ENCODE measurements around the gene ABCB11. TPM values are rescaled to one million over a fixed set of nuclear protein-coding genes. Genes with fewer than 3 reads are reported as not detected.

Gene ABCB11
- polyA plus RNA-seq, 3 donors, result not detected

DNA sequence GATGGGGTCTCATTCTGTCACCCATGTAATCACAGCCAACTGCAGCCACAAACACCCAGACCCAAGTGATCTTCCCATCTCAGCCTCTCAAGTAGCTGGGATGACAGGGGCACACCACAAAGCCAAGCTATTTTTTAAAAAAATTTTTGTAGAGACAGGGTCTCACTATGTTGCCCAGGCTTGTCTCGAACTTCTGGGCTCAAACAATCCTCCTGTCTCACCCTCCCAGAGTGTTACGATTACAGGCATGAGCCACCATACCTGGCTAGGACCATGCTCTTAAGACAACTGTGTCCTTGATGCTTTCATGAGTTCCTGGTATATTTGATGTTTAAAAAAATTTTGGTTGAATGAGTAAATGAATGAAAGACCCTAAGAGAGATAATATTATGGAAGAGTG lies 19.4 kb downstream of the ABCB11 start:
- Mint-ChIP-seq H3K4me1 (peaks cover 33% of the 10 kb centered on the region), H3K27ac (no peak overlapping the region), H3K4me3 (no peak overlapping the region), H3K9me3 (peaks cover 0 to 4% (median 1%) of the 10 kb centered on the region in 7 donors), H3K27me3 (ENCODE audit: low read depth in 3 of 3) (peaks cover 0 to 10% (median 9%) of the 10 kb centered on the region in 3 donors), H3K36me3 (no peaks in the 10 kb centered on the region)
- no peak overlapping the region for H3K9ac ChIP-seq (ENCODE audit: insufficient read depth, low read length, poor library complexity, severe bottlenecking)
- H3K4me2 ChIP-seq (replicated peaks; ENCODE audit: extremely low read depth, low read length, poor library complexity, severe bottlenecking), result no peak overlapping the region
- peaks cover 24 to 28% of the 10 kb centered on the region in 2 donors for H3K4me1 ChIP-seq (ENCODE audit: control insufficient read depth in 1 of 2, insufficient read depth in 2 of 2, low read length in 2 of 2)
- no peaks in the 10 kb centered on the region for H3K9me3 ChIP-seq (replicated peaks in 1 of 2; ENCODE audit: control insufficient read depth in 1 of 2, insufficient read depth in 1 of 2, low read length in 2 of 2)
- no peak for DNase-seq
- no peak overlapping the region for H3K4me3 ChIP-seq (replicated peaks in 1 of 3; ENCODE audit: low read depth in 2 of 3, low read length in 3 of 3)
- no peaks in the 10 kb centered on the region for H3K79me2 ChIP-seq (ENCODE audit: insufficient read depth, low read length)
- TF ChIP-seq, protein P1, sequence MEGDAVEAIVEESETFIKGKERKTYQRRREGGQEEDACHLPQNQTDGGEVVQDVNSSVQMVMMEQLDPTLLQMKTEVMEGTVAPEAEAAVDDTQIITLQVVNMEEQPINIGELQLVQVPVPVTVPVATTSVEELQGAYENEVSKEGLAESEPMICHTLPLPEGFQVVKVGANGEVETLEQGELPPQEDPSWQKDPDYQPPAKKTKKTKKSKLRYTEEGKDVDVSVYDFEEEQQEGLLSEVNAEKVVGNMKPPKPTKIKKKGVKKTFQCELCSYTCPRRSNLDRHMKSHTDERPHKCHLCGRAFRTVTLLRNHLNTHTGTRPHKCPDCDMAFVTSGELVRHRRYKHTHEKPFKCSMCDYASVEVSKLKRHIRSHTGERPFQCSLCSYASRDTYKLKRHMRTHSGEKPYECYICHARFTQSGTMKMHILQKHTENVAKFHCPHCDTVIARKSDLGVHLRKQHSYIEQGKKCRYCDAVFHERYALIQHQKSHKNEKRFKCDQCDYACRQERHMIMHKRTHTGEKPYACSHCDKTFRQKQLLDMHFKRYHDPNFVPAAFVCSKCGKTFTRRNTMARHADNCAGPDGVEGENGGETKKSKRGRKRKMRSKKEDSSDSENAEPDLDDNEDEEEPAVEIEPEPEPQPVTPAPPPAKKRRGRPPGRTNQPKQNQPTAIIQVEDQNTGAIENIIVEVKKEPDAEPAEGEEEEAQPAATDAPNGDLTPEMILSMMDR (IDR thresholded peaks at IDR 0.05), result no peak
- H4K20me1 ChIP-seq (ENCODE audit: insufficient read depth, low read length), result no peaks in the 10 kb centered on the region
- H3K27ac ChIP-seq (ENCODE audit: low read depth in 1 of 2, low read length in 2 of 2), result no peak overlapping the region
- intact Hi-C loops (cut with micrococcal nuclease), result no loop called here
- no peaks in the 10 kb centered on the region for H3K27me3 ChIP-seq (ENCODE audit: control insufficient read depth in 2 of 2, insufficient read depth in 2 of 2, low read length in 2 of 2)
- WGBS (ENCODE audit: insufficient coverage), result 100% methylated on average over 1 of the region's 2 CpGs
- no peaks in the 10 kb centered on the region for H3K36me3 ChIP-seq (replicated peaks in 1 of 2; ENCODE audit: control insufficient read depth in 1 of 2, insufficient read depth in 2 of 2, low read length in 2 of 2)
- no peak overlapping the region for H2AFZ ChIP-seq (ENCODE audit: insufficient read depth, low read depth, low read length, poor library complexity, severe bottlenecking)

GRCh38 chr2:169010633-169011460 lies 20.3 kb downstream of the ABCB11 start:
- Histone ChIP-seq H2AFZ (ENCODE audit: insufficient read depth, low read depth, low read length, poor library complexity, severe bottlenecking) (no peak overlapping the region), H3K27ac (ENCODE audit: low read depth in 1 of 2, low read length in 2 of 2) (no peak overlapping the region), H3K9me3 (replicated peaks in 1 of 2; ENCODE audit: control insufficient read depth in 1 of 2, insufficient read depth in 1 of 2, low read length in 2 of 2) (no peaks in the 10 kb centered on the region), H3K4me3 (replicated peaks in 1 of 3; ENCODE audit: low read depth in 2 of 3, low read length in 3 of 3) (no peak overlapping the region), H3K4me1 (ENCODE audit: control insufficient read depth in 1 of 2, insufficient read depth in 2 of 2, low read length in 2 of 2) (peaks cover 22 to 24% of the 10 kb centered on the region in 2 donors), H3K4me2 (replicated peaks; ENCODE audit: extremely low read depth, low read length, poor library complexity, severe bottlenecking) (no peak overlapping the region), H3K36me3 (replicated peaks in 1 of 2; ENCODE audit: control insufficient read depth in 1 of 2, insufficient read depth in 2 of 2, low read length in 2 of 2) (no peaks in the 10 kb centered on the region), H3K9ac (ENCODE audit: insufficient read depth, low read length, poor library complexity, severe bottlenecking) (no peak overlapping the region), H3K27me3 (ENCODE audit: control insufficient read depth in 2 of 2, insufficient read depth in 2 of 2, low read length in 2 of 2) (no peaks in the 10 kb centered on the region), H3K79me2 (ENCODE audit: insufficient read depth, low read length) (no peaks in the 10 kb centered on the region), H4K20me1 (ENCODE audit: insufficient read depth, low read length) (no peaks in the 10 kb centered on the region)
- Mint-ChIP-seq H3K4me1 (peaks cover 29% of the 10 kb centered on the region), H3K27me3 (ENCODE audit: low read depth in 3 of 3) (peaks cover 0 to 10% (median 10%) of the 10 kb centered on the region in 3 donors), H3K27ac (no peak overlapping the region), H3K36me3 (no peaks in the 10 kb centered on the region), H3K9me3 (peaks cover 0 to 4% (median under 1%) of the 10 kb centered on the region in 7 donors), H3K4me3 (no peak overlapping the region)
- DNase-seq, result no peak
- no CpG with 5 or more reads among the region's 8 CpGs for WGBS (ENCODE audit: insufficient coverage)
- TF ChIP-seq, protein P1 (IDR thresholded peaks at IDR 0.05), result no peak
- intact Hi-C loops (cut with micrococcal nuclease), result no loop called here

All from CD14-positive monocyte (primary cell).